PC-9 (cell line): ENCODE measurements around the gene TUSC2. TPM values are rescaled to one million over a fixed set of nuclear protein-coding genes. Genes with fewer than 3 reads are reported as not detected.

Experiments used
- BruUV-seq: library from RNA; stranded (reverse); fragments of 400-500 nt; replicated peaks from 2 replicates; lab custom pipeline; 2021; lab: Mats Ljungman, UMichigan
- CTCF ChIA-PET: fragments of 300-600 bp; sonication (Branson Sonifier 250); formaldehyde crosslinking; loops from one replicate; lab custom pipeline; 2022; ENCODE audit warnings: antibody characterized with exemption; lab: Charles Lee
- POLR2A ChIA-PET: fragments of 300-600 bp; sonication (Branson Sonifier 250); formaldehyde crosslinking; loops from one replicate; lab custom pipeline; 2022; ENCODE audit warnings: antibody characterized with exemption; ENCODE audit not compliant: unreplicated experiment; lab: Charles Lee
- DNase-seq, 2 experiments: peaks; one replicate each; pipeline versions ENCODE4 v3.0.0 to v3.0.0-alpha.2; 2015 to 2022; ENCODE audit warnings: mixed read lengths in 1 of 2
- H2AFZ ChIP-seq: fragments of 200-600 bp; sonication (generic); 2 replicates; pipeline ENCODE4 v1.8.1; 2017; ENCODE audit warnings: antibody characterized with exemption
- H3F3A ChIP-seq: fragments of 200-600 bp; sonication (generic); 2 replicates; pipeline ENCODE4 v1.8.1; 2017; ENCODE audit warnings: antibody characterized with exemption, mild to moderate bottlenecking, low read depth; ENCODE audit not compliant: insufficient read depth
- H3K27ac ChIP-seq: fragments of 200-600 bp; sonication (generic); 2 replicates; pipeline ENCODE4 v1.6.1; 2016; ENCODE audit warnings: mixed run types
- H3K27me3 ChIP-seq: fragments of 200-600 bp; sonication (generic); 2 replicates; pipeline ENCODE4 v1.6.1; 2016; ENCODE audit warnings: low read depth, mixed run types; ENCODE audit not compliant: insufficient read depth
- H3K36me3 ChIP-seq: fragments of 200-600 bp; sonication (generic); 2 replicates; pipeline ENCODE4 v1.6.1; 2016; ENCODE audit warnings: low read depth, mixed run types
- H3K4me1 ChIP-seq: fragments of 200-600 bp; sonication (generic); replicated peaks from 2 replicates; pipeline ENCODE4 v1.6.1; 2016; ENCODE audit warnings: mixed run types; ENCODE audit not compliant: insufficient read depth
- H3K4me2 ChIP-seq: fragments of 200-600 bp; sonication (generic); 2 replicates; pipeline ENCODE4 v1.6.1; 2017; ENCODE audit warnings: mixed run types
- H3K4me3 ChIP-seq: fragments of 200-600 bp; sonication (generic); 2 replicates; pipeline ENCODE4 v1.6.1; 2016; ENCODE audit warnings: mixed run types
- H3K79me2 ChIP-seq: fragments of 200-600 bp; sonication (generic); 2 replicates; pipeline ENCODE4 v1.6.1; 2017; ENCODE audit warnings: low read depth, mixed run types
- H3K9me2 ChIP-seq: fragments of 200-600 bp; sonication (generic); 2 replicates; pipeline ENCODE4 v1.8.1; 2017; ENCODE audit warnings: mild to moderate bottlenecking; ENCODE audit not compliant: insufficient read depth
- H3K9me3 ChIP-seq: fragments of 200-600 bp; sonication (generic); 2 replicates; pipeline ENCODE4 v1.8.1; 2016; ENCODE audit warnings: low read depth; ENCODE audit not compliant: insufficient read depth
- H4K20me1 ChIP-seq: fragments of 200-600 bp; sonication (generic); 2 replicates; pipeline ENCODE4 v1.8.1; 2017; ENCODE audit not compliant: insufficient read depth
- EZH2 ChIP-seq: fragments of 200-600 bp; sonication (generic); IDR thresholded peaks from 2 replicates; pipeline ENCODE4 v1.8.0; 2017; ENCODE audit warnings: antibody characterized with exemption, low read depth
- intact Hi-C: fragments of 100-400 bp; cut with micrococcal nuclease; formaldehyde crosslinking; loops from one replicate; pipeline ENCODE4 v1.10.0; 2022; ENCODE audit not compliant: unreplicated experiment
- total RNA-seq: library from RNA; stranded (reverse); gene quantifications from 2 replicates; pipeline ENCODE4 v1.2.3, GENCODE V29; 2021
- TF ChIP-seq, protein P1 (sequence below): fragments of 200-600 bp; sonication (generic); conservative IDR thresholded peaks from 2 replicates; pipeline ENCODE4 v1.6.1; 2017; ENCODE audit warnings: mixed run types, antibody characterized with exemption, mild to moderate bottlenecking, moderate library complexity

The TUSC2 gene
- total RNA-seq, 1 experiment from 2014 or later: 24.7 TPM

- Histone ChIP-seq H3K4me1 (no peaks in the 10 kb centered on the region), H3K36me3 (no peaks in the 10 kb centered on the region), H2AFZ (no peak overlapping the region), H3K4me3 (no peak overlapping the region), H3K79me2 (no peaks in the 10 kb centered on the region), H3F3A (no peaks in the 10 kb centered on the region), H3K9me3 (no peaks in the 10 kb centered on the region), H3K27ac (no peak overlapping the region), H3K27me3 (peaks cover 22% of the 10 kb centered on the region), H3K9me2 (no peaks in the 10 kb centered on the region), H3K4me2 (no peak overlapping the region), H4K20me1 (no peaks in the 10 kb centered on the region)
- CTCF ChIA-PET: no interaction called here
- intact Hi-C loops: no loop called here
- DNase-seq: no peak
- POLR2A ChIA-PET: no interaction called here
- no TSS peak for BruUV-seq
- TF ChIP-seq, protein P1, sequence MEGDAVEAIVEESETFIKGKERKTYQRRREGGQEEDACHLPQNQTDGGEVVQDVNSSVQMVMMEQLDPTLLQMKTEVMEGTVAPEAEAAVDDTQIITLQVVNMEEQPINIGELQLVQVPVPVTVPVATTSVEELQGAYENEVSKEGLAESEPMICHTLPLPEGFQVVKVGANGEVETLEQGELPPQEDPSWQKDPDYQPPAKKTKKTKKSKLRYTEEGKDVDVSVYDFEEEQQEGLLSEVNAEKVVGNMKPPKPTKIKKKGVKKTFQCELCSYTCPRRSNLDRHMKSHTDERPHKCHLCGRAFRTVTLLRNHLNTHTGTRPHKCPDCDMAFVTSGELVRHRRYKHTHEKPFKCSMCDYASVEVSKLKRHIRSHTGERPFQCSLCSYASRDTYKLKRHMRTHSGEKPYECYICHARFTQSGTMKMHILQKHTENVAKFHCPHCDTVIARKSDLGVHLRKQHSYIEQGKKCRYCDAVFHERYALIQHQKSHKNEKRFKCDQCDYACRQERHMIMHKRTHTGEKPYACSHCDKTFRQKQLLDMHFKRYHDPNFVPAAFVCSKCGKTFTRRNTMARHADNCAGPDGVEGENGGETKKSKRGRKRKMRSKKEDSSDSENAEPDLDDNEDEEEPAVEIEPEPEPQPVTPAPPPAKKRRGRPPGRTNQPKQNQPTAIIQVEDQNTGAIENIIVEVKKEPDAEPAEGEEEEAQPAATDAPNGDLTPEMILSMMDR: no peak
- no peak for TF ChIP-seq EZH2
Observed at GRCh38 chr3:50374363-50375257, 46.6 kb upstream of the TUSC2 start.

GRCh38 chr3:50373146-50374051 lies 45.4 kb upstream of the TUSC2 start:
- Histone ChIP-seq H3K4me3 (no peak overlapping the region), H3K27me3 (peaks cover 32% of the 10 kb centered on the region), H3K4me2 (no peak overlapping the region), H3F3A (no peaks in the 10 kb centered on the region), H2AFZ (no peak overlapping the region), H3K36me3 (no peaks in the 10 kb centered on the region), H4K20me1 (no peaks in the 10 kb centered on the region), H3K9me2 (no peaks in the 10 kb centered on the region), H3K4me1 (no peaks in the 10 kb centered on the region), H3K27ac (no peak overlapping the region), H3K79me2 (no peaks in the 10 kb centered on the region), H3K9me3 (no peaks in the 10 kb centered on the region)
- no TSS peak for BruUV-seq
- intact Hi-C loops: no loop called here
- DNase-seq: no peak
- ChIA-PET CTCF (no interaction called here), POLR2A (no interaction called here)
- no peak for TF ChIP-seq EZH2
- TF ChIP-seq, protein P1: no peak

GRCh38 chr3:50372349-50372748 lies 44.3 kb upstream of the TUSC2 start:
- intact Hi-C loops: no loop called here
- Histone ChIP-seq H3K4me2 (no peak overlapping the region), H3K27ac (no peak overlapping the region), H2AFZ (no peak overlapping the region), H4K20me1 (no peaks in the 10 kb centered on the region), H3K79me2 (no peaks in the 10 kb centered on the region), H3K9me3 (no peaks in the 10 kb centered on the region), H3K36me3 (no peaks in the 10 kb centered on the region), H3K9me2 (no peaks in the 10 kb centered on the region), H3K4me1 (no peaks in the 10 kb centered on the region), H3K27me3 (peaks cover 32% of the 10 kb centered on the region), H3K4me3 (no peak overlapping the region), H3F3A (no peaks in the 10 kb centered on the region)
- no TSS peak for BruUV-seq
- CTCF ChIA-PET: no interaction called here
- POLR2A ChIA-PET: no interaction called here
- TF ChIP-seq EZH2: no peak
- TF ChIP-seq, protein P1: no peak
- DNase-seq: no peak
